ENCODE measurements around the gene LARP4B. TPM values are rescaled to one million over a fixed set of nuclear protein-coding genes. Genes with fewer than 3 reads are reported as not detected.

The LARP4B gene
- polyA plus RNA-seq, 1 donor from 2014 or later = 14.2 TPM

GRCh38 chr10:972763-973162, 41.3 kb upstream of the LARP4B start:
- H3K9me3 ChIP-seq (ENCODE audit: low read length) = no peaks in the 10 kb centered on the region
- no peak overlapping the region for H3K9ac ChIP-seq (ENCODE audit: low read length)
- H3K79me2 ChIP-seq (replicated peaks; ENCODE audit: insufficient read depth, low read length) = no peaks in the 10 kb centered on the region
- H3K4me2 ChIP-seq (ENCODE audit: low read length) = no peak overlapping the region
- H3K4me3 ChIP-seq (ENCODE audit: low read length) = no peak overlapping the region
- no peaks in the 10 kb centered on the region for H3F3A ChIP-seq (ENCODE audit: insufficient read depth, low read length, poor library complexity, severe bottlenecking)
- no peaks in the 10 kb centered on the region for H3K36me3 ChIP-seq (ENCODE audit: insufficient read depth, low read length)
- H2AFZ ChIP-seq (ENCODE audit: low read depth, low read length) = no peak overlapping the region
- H4K20me1 ChIP-seq (ENCODE audit: insufficient read depth) = no peaks in the 10 kb centered on the region
- no peaks in the 10 kb centered on the region for H3K27me3 ChIP-seq (ENCODE audit: insufficient read depth, low read depth, low read length)
- no peaks in the 10 kb centered on the region for H3K9me2 ChIP-seq (ENCODE audit: insufficient read depth, low read length)
- H3K27ac ChIP-seq (ENCODE audit: low read length) = no peak overlapping the region
- no peak for TF ChIP-seq CTCF (IDR thresholded peaks at IDR 0.05; ENCODE audit: poor library complexity, severe bottlenecking)
- TF ChIP-seq EP300 (conservative IDR thresholded peaks at IDR 0.05; ENCODE audit: poor library complexity, severe bottlenecking) = no peak
- no peak for TF ChIP-seq MXI1 (conservative IDR thresholded peaks at IDR 0.05; ENCODE audit: poor library complexity, severe bottlenecking)
- TF ChIP-seq REST (IDR thresholded peaks at IDR 0.05; ENCODE audit: borderline replicate concordance) = no peak
- no peak for TF ChIP-seq TAF1 (IDR thresholded peaks at IDR 0.05; ENCODE audit: low read depth)
- no peak for TF ChIP-seq SMC3 (conservative IDR thresholded peaks at IDR 0.05; ENCODE audit: poor library complexity)
- TF ChIP-seq EZH2 (IDR thresholded peaks at IDR 0.05; ENCODE audit: borderline replicate concordance, insufficient read depth, low read length, poor library complexity, severe bottlenecking) = no peak
- no peak for TF ChIP-seq POLR2AphosphoS5 (IDR thresholded peaks at IDR 0.05)

- TF ChIP-seq CTCF (IDR thresholded peaks at IDR 0.05; ENCODE audit: poor library complexity, severe bottlenecking) (no peak), MXI1 (conservative IDR thresholded peaks at IDR 0.05; ENCODE audit: poor library complexity, severe bottlenecking) (no peak), REST (IDR thresholded peaks at IDR 0.05; ENCODE audit: borderline replicate concordance) (no peak), EP300 (conservative IDR thresholded peaks at IDR 0.05; ENCODE audit: poor library complexity, severe bottlenecking) (no peak), EZH2 (IDR thresholded peaks at IDR 0.05; ENCODE audit: borderline replicate concordance, insufficient read depth, low read length, poor library complexity, severe bottlenecking) (no peak), POLR2AphosphoS5 (IDR thresholded peaks at IDR 0.05) (no peak), SMC3 (conservative IDR thresholded peaks at IDR 0.05; ENCODE audit: poor library complexity) (no peak), RAD21 (conservative IDR thresholded peaks at IDR 0.05) (no peak), TAF1 (IDR thresholded peaks at IDR 0.05; ENCODE audit: low read depth) (no peak)
- Histone ChIP-seq H3K9ac (ENCODE audit: low read length) (no peak overlapping the region), H3K9me2 (ENCODE audit: insufficient read depth, low read length) (no peaks in the 10 kb centered on the region), H3K9me3 (ENCODE audit: low read length) (no peaks in the 10 kb centered on the region), H3K27me3 (ENCODE audit: insufficient read depth, low read depth, low read length) (no peaks in the 10 kb centered on the region), H3K27ac (ENCODE audit: low read length) (no peak overlapping the region), H3K36me3 (ENCODE audit: insufficient read depth, low read length) (no peaks in the 10 kb centered on the region), H2AFZ (ENCODE audit: low read depth, low read length) (no peak overlapping the region), H3F3A (ENCODE audit: insufficient read depth, low read length, poor library complexity, severe bottlenecking) (no peaks in the 10 kb centered on the region), H4K20me1 (ENCODE audit: insufficient read depth) (no peaks in the 10 kb centered on the region), H3K4me2 (ENCODE audit: low read length) (no peak overlapping the region), H3K4me3 (ENCODE audit: low read length) (no peak overlapping the region), H3K79me2 (replicated peaks; ENCODE audit: insufficient read depth, low read length) (no peaks in the 10 kb centered on the region)
Measured at GRCh38 chr10:971613-972012, 40.1 kb upstream of the LARP4B start.
